ENCODE measurements around the gene CHMP6. TPM values are rescaled to one million over a fixed set of nuclear protein-coding genes. Genes with fewer than 3 reads are reported as not detected.
"Not testable (repeated sequence)": the region's sequence is repeated elsewhere in the genome, so short reads cannot be mapped to it uniquely, and the experiment has no call there.

Gene CHMP6
- total and polyA plus RNA-seq, 5 experiments from 2014 or later = 40.1 to 47.6 (median 41.6) TPM

DNA sequence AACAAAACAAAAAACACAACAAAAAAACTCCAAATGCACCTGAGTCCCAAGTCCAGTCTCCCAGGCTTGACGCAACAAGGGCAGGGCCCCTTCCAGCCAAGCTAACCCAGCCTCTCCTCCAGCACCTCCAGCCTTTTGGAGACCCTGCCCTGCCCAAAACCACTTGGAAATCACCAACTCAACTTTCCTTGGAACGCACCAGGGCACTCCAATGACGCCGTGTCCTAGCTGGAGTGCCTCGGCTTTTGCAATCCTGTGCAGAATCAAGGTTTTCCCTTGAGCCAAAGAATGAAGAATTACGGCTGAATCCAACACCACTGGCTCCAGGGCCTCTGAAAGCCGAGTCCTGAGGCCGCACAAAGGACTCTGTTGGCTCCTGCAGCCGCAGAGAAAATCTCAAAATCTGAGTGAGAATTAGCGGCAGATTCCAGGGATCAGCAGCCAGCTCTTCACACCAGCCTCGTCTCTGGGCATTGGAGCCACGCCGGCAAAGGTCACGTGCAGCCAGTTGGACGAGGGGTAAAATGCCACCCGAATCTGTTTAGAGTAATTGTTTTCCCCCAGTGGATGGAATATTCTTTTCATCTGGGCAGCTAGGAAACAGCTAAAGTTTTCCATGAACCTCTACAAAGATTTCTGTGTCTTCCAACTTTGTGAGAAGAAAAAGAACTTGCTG is 33.6 kb downstream of the CHMP6 start:
- H3K9me3 Mint-ChIP-seq = no peaks in the 10 kb centered on the region

DNA sequence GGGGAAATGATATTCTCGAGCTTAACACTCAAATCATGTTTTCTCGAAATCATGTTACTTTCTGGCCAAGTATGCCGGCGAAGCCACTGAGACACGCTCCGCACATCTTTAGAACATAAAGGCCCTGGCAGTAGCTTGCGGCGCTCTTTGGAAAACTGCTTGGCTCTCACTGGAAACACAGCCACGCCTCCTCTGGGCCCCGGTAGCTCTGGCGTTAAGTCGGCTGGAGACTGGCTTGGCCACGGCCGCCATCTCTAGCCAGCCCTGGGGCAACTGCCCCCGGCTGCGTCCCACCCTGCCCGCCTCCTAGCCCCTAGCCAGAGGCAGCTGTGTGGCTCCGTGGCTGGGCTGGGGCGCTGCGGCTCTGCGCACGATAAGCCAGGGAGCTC is 34.1 kb downstream of the CHMP6 start:
- no peak for ATAC-seq
- no peak for DNase-seq
- Mint-ChIP-seq H3K36me3 (no peaks in the 10 kb centered on the region), H3K4me1 (peaks cover 6 to 15% (median 7%) of the 10 kb centered on the region in 4 donors), H3K4me3 (no peak overlapping the region), H3K9me3 (no peaks in the 10 kb centered on the region), H3K27ac (no peak overlapping the region), H3K27me3 (peaks cover 0 to 15% (median 7%) of the 10 kb centered on the region in 5 donors)
- POLR2A ChIA-PET = interaction anchor here (0.8 kb wide), 1 partner anchor 8 kb away, joined by 3 read pairs; no protein-coding TSS in a partner anchor

More for the DNA sequence above, 33.6 kb downstream of the CHMP6 start:
- POLR2A ChIA-PET = interaction anchor here (0.8 kb wide), 1 partner anchor 9 kb away, joined by 3 read pairs; no protein-coding TSS in a partner anchor
- H3K27ac Mint-ChIP-seq = peak overlapping the region in 1 of 10 donors; percentile 54
- no peak overlapping the region for H3K4me3 Mint-ChIP-seq
- H3K36me3 Mint-ChIP-seq = no peaks in the 10 kb centered on the region
- DNase-seq (no peak), ATAC-seq (no peak)
- peaks cover 6 to 18% (median 8%) of the 10 kb centered on the region in 4 donors for H3K4me1 Mint-ChIP-seq
- peaks cover 0 to 15% (median 7%) of the 10 kb centered on the region in 5 donors for H3K27me3 Mint-ChIP-seq

DNA sequence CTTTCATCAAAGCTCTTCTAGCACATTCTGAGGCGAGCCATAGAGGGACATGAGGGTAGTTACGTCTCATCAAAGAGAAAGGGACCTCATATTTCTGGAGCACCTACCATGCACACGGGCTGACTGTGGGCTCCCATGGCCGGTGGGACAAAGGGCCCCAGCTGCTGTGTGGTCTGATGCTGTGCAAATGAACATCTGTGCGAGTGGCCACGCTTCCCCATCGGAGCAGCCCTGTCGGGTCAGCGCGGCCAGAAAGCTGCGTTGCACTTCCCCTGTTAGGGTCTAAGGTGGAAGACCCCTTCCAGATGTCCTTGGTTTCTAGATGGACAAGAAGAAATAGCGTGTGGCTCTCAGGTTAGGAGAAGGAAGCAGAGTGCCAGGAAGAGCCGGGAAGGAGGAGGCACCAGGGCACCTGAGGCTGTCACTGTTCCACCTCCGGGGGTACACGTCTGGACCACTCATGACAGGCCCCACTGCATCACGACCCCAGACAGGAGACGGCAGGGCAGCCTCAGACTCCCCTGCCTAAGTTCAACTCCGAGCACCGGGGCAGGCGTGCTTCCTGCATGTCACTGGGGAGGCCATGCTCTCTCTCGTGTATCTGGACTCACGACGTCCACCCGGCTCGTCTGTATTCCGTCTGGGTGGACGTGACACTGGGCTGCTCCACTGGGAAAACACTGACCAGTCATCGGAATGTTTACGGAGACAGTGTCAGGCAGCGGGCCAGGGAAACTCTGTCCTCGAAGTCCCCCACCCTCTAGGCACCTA is 34.8 kb downstream of the CHMP6 start:
- POLR2A ChIA-PET = interaction anchor here (0.8 kb wide), 1 partner anchor 16 kb away, joined by 6 read pairs; no protein-coding TSS in a partner anchor
- Mint-ChIP-seq H3K4me3 (no peak overlapping the region), H3K9me3 (no peaks in the 10 kb centered on the region), H3K27me3 (peaks cover 0 to 15% (median 9%) of the 10 kb centered on the region in 5 donors), H3K27ac (no peak overlapping the region), H3K36me3 (no peaks in the 10 kb centered on the region), H3K4me1 (peaks cover 6 to 15% (median 8%) of the 10 kb centered on the region in 4 donors)
- ATAC-seq (no peak), DNase-seq (no peak)

DNA sequence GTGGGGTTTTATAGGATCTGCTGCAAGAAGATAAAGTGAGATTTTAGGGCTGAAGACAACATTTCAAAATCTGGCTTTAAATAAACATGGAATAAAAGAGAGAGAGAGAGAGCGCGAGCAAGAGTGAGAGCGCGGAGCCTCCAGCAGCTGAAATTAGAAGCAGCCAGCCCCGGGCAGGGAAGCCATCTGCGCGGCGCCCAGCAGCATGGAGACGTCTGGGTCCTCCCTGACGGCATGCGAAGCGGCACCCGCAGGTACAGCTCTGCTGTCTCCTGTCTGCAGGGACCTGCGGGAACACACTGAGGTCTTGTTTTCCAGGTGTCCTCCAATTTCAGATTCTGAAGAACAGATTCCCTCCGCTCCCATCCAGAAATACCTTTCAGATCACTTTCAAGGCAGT is 35.4 kb downstream of the CHMP6 start:
- peaks cover 6 to 13% (median 8%) of the 10 kb centered on the region in 4 donors for H3K4me1 Mint-ChIP-seq
- H3K36me3 Mint-ChIP-seq = no peaks in the 10 kb centered on the region
- DNase-seq (no peak), ATAC-seq (no peak)
- H3K4me3 Mint-ChIP-seq = no peak overlapping the region
- POLR2A ChIA-PET = no interaction called here
- no peaks in the 10 kb centered on the region for H3K9me3 Mint-ChIP-seq
- no peak overlapping the region for H3K27ac Mint-ChIP-seq
- H3K27me3 Mint-ChIP-seq = peaks cover 0 to 15% (median 9%) of the 10 kb centered on the region in 5 donors

DNA sequence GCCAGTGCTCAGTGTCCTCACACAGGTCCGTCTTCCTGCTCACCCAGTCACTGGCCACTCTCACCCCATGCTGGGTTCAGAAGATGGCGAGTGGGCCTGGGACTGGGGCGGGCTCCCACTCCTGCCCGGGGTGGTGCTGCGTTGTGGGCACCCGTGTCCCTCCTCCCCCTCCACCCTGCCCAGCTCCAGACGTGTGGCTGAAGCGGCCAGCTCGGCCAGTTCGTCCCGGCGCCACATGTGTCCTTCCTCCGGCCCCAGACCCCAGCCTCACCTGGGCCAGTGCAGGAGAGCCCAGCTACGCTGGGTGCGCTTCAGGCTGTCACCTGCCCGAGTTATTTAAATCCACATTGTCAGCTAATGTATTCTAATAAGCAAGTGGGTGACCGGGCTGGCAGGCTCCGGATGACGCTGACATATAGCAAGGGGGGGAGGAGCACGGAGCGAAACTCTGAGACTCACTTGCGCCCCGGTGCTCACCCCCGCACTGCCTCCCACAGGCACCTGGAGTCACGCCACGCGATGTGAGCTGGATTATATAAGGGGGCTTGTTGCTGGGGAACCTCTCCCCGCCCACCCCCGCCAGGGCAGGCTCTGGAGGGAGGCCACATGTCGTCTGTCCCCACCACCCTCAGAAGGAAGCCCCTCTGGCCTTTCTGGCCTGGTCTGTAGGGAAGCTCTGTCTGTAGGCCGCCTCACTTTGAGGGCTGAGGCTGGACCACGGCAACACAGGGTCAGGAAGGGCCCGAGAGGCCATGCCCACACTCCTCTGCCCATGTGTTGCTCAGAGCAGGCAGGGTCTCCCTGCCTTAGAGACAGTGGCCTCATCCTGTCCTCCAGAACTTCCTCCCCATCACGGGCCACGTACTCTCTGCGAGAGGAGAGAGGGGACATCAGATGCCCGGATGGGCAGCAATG is 36.2 kb downstream of the CHMP6 start:
- Mint-ChIP-seq H3K4me3 (peak overlapping the region in 1 of 10 donors; percentile 7), H3K36me3 (no peaks in the 10 kb centered on the region), H3K9me3 (no peaks in the 10 kb centered on the region), H3K27me3 (peaks cover 0 to 15% (median 9%) of the 10 kb centered on the region in 5 donors), H3K4me1 (peaks cover 7 to 11% (median 8%) of the 10 kb centered on the region in 4 donors), H3K27ac (peak overlapping the region in 1 of 10 donors; percentile 45)
- ATAC-seq (peak in 1 of 2 donors; percentile 57), DNase-seq (peak in 2 of 10 donors; percentile 39 to 61)
- POLR2A ChIA-PET = interaction anchor here (1.0 to 1.9 kb wide), 2 partner anchors 9 to 10 kb away, joined by 3 to 6 read pairs; no protein-coding TSS in a partner anchor

DNA sequence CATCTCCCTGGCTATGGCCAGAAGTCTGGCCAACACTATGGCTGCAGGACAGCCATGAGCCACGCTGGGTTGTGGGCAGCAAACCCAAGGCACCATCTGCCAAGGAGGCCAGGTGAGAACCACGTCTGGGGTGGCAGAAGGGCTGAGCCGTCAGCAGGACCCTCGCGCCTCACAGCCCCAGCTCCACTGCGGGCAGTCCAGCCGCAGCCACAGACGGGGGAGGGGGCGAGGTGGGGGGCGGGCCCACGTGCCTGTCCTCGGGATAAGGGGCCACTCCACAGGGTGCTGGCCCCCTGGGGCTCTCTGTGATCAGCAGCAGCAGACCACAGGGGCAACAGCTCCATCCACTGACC is 36.8 kb downstream of the CHMP6 start:
- H3K4me3 Mint-ChIP-seq = no peak overlapping the region
- ATAC-seq (no peak), DNase-seq (peak in 1 of 10 donors; percentile 46)
- H3K9me3 Mint-ChIP-seq = no peaks in the 10 kb centered on the region
- POLR2A ChIA-PET = interaction anchor here (1.0 to 1.9 kb wide), 2 partner anchors 8 to 11 kb away, joined by 3 to 6 read pairs; no protein-coding TSS in a partner anchor
- H3K36me3 Mint-ChIP-seq = no peaks in the 10 kb centered on the region
- H3K4me1 Mint-ChIP-seq = peaks cover 8 to 12% (median 11%) of the 10 kb centered on the region in 4 donors
- peaks cover 0 to 15% (median 9%) of the 10 kb centered on the region in 5 donors for H3K27me3 Mint-ChIP-seq
- H3K27ac Mint-ChIP-seq = no peak overlapping the region

DNA sequence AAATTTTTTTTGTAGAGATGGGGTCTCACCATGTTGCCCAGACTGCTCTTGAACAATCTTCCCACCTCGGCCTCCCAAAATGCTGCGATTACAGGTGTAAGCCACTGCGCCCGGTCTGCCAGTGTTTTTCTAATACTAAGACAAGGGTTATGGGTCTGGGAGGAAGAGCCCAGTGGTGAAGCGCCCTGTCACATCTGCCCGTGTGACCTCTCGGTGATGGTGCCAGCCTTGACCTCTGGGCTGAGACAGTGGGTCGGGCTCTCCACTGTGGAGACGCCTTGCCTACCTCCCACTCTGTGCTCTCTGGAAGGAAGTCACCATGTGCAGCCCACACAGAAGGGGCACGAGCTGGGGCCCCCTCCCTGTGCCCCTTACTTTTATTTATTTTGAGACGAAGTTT is 38.2 kb downstream of the CHMP6 start:
- no peak for DNase-seq
- Mint-ChIP-seq H3K27me3 (peaks cover 0 to 15% (median 9%) of the 10 kb centered on the region in 5 donors), H3K36me3 (no peaks in the 10 kb centered on the region), H3K27ac (no peak overlapping the region), H3K4me1 (peaks cover 8 to 15% (median 13%) of the 10 kb centered on the region in 4 donors), H3K9me3 (no peaks in the 10 kb centered on the region), H3K4me3 (no peak overlapping the region)
- ATAC-seq = no peak
- POLR2A ChIA-PET = no interaction called here

DNA sequence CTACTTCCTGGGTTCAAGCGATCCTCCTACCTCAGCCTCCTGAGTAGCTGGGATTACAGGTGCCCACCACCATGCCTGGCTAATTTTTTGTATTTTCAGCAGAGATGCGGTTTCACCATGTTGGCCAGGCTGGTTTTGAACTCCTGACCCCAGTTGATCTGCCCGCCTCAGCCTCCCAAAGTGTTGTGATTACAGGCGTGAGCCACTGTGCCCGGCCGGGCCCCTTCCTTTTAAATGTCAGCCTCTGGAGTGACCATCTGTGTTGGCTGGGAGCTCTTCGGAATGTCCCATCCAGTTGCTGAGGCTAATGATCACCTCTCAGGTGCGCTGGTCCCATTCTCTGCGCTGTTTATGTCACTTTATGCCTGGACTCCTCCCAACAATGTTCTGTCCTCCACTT is 38.7 kb downstream of the CHMP6 start:
- H3K27ac Mint-ChIP-seq = peak overlapping the region in 1 of 10 donors; percentile 57

DNA sequence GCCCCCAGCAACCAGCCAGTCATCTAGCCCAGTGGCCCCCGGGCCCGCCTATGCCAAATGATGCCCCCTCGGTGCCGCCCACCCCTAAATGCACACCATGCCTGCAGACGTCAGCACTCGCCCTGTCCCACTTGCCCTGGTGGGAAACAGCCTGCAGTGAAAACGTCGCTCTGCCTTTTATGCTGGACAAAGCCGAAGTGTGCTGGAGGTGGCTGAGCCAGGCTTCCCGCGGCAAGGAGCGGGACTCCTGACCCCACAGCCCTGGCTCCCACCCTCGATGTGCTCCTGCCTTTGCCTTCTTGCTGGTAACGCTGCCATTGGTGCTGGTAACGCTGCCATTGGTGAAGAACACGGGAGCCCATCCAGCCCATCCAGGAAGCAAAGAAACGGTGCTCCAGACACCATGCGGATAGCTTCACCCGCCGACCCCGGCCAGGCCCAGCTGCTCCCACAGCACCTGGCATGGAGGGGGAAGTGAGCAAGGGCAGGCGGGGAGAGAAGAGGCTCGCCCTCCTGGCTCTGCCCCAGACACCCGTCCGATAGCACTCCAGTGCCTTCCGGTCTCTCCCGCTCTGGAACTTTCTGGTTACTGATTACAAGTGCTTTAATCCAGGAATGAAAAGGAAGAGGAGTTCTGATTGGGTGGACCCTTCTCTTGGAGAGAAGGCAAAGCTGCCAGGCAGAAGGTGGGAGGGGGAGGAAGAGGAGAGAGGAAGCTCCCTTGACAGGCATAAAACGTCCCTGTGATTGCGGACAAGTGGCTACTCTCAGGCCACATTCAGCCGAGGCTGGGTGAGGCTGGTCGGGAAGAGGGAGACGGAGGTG is 39.3 kb downstream of the CHMP6 start:
- H3K9me3 Mint-ChIP-seq = no peaks in the 10 kb centered on the region
- DNase-seq = peak in 1 of 10 donors; percentile 58
- peaks cover 0 to 14% (median 10%) of the 10 kb centered on the region in 5 donors for H3K27me3 Mint-ChIP-seq
- H3K36me3 Mint-ChIP-seq = no peaks in the 10 kb centered on the region
- no peak overlapping the region for H3K4me3 Mint-ChIP-seq
- POLR2A ChIA-PET = no interaction called here
- H3K27ac Mint-ChIP-seq = peak overlapping the region in 1 of 10 donors; percentile 57
- ATAC-seq = no peak
- H3K4me1 Mint-ChIP-seq = peaks cover 10 to 18% (median 15%) of the 10 kb centered on the region in 4 donors

More for the DNA sequence above, 38.7 kb downstream of the CHMP6 start:
- peaks cover 8 to 15% (median 13%) of the 10 kb centered on the region in 4 donors for H3K4me1 Mint-ChIP-seq
- H3K9me3 Mint-ChIP-seq, DNase-seq, H3K4me3 Mint-ChIP-seq, H3K36me3 Mint-ChIP-seq, POLR2A ChIA-PET, ATAC-seq: not testable (repeated sequence)
- H3K27me3 Mint-ChIP-seq = peaks cover 0 to 15% (median 9%) of the 10 kb centered on the region in 5 donors

DNA sequence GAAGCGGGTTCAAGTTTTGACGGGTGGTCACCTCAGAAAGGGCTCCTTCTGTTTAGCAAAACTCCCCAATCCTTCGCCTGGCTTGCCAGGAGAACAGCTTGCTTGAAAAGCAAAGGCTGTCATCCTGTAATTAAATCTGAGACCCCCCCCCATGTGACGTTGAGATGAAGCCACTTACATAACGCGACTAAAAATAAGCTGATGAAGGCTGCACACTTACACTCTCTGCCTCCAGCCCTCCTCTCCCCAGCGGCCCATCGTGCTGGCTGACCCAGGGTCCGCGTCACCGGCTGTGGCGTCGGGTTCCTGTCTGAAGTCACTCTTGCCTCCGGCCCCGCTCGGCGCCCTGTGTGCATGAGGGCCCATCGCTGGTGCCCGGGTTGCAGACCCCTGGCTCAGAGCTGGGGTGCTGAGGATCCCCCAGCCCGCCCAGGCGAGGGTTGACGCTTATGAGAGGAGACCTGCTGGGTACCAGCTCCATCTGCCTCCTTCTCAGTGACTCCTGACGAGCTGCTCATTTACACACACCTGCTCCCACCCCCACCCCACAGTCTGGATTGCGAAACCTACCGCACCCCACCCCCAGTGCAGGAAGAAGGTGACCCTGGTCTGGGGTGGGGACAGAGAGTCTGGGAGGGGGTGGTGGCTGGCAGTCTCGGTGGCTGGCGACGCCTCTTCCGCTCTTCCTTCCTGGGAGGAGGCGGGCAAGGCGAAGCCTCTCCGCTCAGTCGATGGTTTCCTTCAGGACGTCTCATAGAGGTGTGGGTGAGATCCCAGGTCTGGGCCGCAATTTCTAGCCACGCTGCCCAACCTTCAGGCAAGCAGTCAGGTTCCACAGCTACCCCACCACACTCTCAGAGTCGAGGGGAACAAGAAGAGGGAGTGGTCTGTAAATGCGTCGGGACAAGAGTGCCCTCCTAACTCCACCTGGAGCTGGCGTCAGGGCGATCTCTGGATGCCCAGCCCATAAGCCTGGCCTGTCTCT is 40.2 kb downstream of the CHMP6 start:
- Mint-ChIP-seq H3K36me3 (no peaks in the 10 kb centered on the region), H3K4me1 (peaks cover 12 to 27% (median 19%) of the 10 kb centered on the region in 4 donors), H3K27me3 (peaks cover 0 to 12% (median 5%) of the 10 kb centered on the region in 5 donors), H3K27ac (no peak overlapping the region), H3K4me3 (peak overlapping the region in 3 of 10 donors; percentile 7 to 57 (median 54)), H3K9me3 (no peaks in the 10 kb centered on the region)
- ATAC-seq (no peak), DNase-seq (peak in 1 of 10 donors; percentile 59)
- POLR2A ChIA-PET = interaction anchor here (0.9 to 1.9 kb wide), 2 partner anchors 8 to 12 kb away, joined by 3 to 7 read pairs; no protein-coding TSS in a partner anchor
